Thymus (tissue), 11 donors: ENCODE results near the gene UGP2. TPM values are rescaled to one million over a fixed set of nuclear protein-coding genes. Genes with fewer than 3 reads are reported as not detected.
A peak's percentile ranks its signal among the peaks of the same experiment; 100 is the strongest.

ENCODE experiments used
- DNase-seq, 9 donors: peaks; one replicate each; pipeline ENCODE4 v3.0.0-alpha.2; 2013; ENCODE audit warnings: low spot score in 9 of 9, low read depth in 6 of 9, missing footprints in 1 of 9
- H3K27ac ChIP-seq, 2 donors: one replicate each; pipeline ENCODE4 v1.5.1; 2013; ENCODE audit warnings: control low read depth in 1 of 2, low read depth in 1 of 2, low read length in 1 of 2, mild to moderate bottlenecking in 1 of 2, moderate library complexity in 1 of 2
- H3K27me3 ChIP-seq, 2 donors: one replicate each; pipeline ENCODE4 v1.5.1; 2013; ENCODE audit warnings: low read length in 1 of 2; ENCODE audit not compliant: control insufficient read depth in 2 of 2, insufficient read depth in 1 of 2
- H3K36me3 ChIP-seq, 2 donors: one replicate each; pipeline ENCODE4 v1.5.1; 2013; ENCODE audit warnings: low read length in 1 of 2, mild to moderate bottlenecking in 1 of 2, moderate library complexity in 1 of 2; ENCODE audit not compliant: control insufficient read depth in 2 of 2, insufficient read depth in 2 of 2
- H3K4me1 ChIP-seq, 2 donors: one replicate each; pipeline ENCODE4 v1.5.1; 2013; ENCODE audit warnings: low read length in 2 of 2; ENCODE audit not compliant: control insufficient read depth in 2 of 2, insufficient read depth in 2 of 2
- H3K4me3 ChIP-seq, 2 donors: one replicate each; pipeline ENCODE4 v1.5.1; 2013; ENCODE audit warnings: low read length in 2 of 2, control low read depth in 1 of 2, mild to moderate bottlenecking in 1 of 2
- H3K9me3 ChIP-seq, 2 donors: one replicate each; pipeline ENCODE4 v1.5.1; 2013; ENCODE audit warnings: low read length in 1 of 2, mild to moderate bottlenecking in 1 of 2; ENCODE audit not compliant: control insufficient read depth in 2 of 2, insufficient read depth in 1 of 2
- WGBS: extraction: QIAGEN DNeasy Blood & Tissue Kit; methylation state at CpG from one replicate; pipeline ENCODE4 v1.1.7; 2013; 5-methylcytosine and 5-hydroxymethylcytosine counted together
- polyA plus RNA-seq: library from polyadenylated mRNA; stranded (reverse); fragments of 200-250 nt; gene quantifications from one replicate; pipeline ENCODE4 v1.2.3, GENCODE V29; 2013
- total RNA-seq: library from RNA; stranded (reverse); fragments of 120-200 nt; gene quantifications from one replicate; pipeline ENCODE4 v1.2.4, GENCODE V29; 2013
- donor health status: healthy.

The UGP2 gene
- total and polyA plus RNA-seq, 2 donors, result 199 to 221 TPM

DNA sequence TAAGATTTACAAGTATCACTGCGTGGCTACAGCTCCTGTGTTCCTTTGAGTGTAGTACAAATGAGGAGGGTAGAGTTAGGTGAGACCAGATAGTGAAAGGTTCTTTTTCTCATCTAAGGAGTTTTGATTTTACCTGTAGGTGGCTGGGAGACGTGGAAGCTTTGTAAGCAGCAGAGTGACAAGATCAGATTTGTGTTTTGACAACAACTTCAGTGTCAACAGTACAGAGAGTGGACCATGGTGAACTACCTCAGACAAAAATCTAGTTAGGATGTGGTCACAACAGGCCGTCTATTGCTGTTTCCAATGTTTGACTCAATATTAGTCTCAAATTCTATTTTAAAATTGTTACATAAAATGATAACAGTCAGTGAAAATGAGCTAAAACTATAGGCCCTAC, 20.3 kb upstream of the UGP2 start:
- no peaks in the 10 kb centered on the region for H3K27me3 ChIP-seq
- no peak overlapping the region for H3K4me3 ChIP-seq
- 95% methylated on average over 3 of the region's 3 CpGs for WGBS
- no peak overlapping the region for H3K27ac ChIP-seq
- H3K36me3 ChIP-seq, result no peaks in the 10 kb centered on the region
- no peaks in the 10 kb centered on the region for H3K9me3 ChIP-seq
- H3K4me1 ChIP-seq, result no peaks in the 10 kb centered on the region
- no peak for DNase-seq

DNA sequence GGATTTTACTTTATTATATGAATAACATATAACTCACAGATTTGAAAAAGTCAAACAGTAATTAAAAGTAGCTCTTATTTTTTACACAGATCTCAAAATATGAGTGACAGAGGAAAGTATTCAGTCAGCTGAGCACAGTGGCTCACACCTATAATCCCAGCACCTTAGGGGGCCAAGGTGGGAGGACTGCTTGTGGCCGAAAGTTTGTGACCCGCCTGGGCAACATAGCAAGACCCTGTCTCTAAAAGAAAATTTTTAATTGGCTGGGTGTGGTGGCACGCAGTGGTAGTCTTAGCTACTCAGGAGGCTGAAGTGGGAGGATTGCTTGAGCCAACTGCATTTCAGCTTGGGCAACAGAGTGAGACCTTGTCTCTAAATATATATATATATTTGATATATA, 19.2 kb upstream of the UGP2 start:
- DNase-seq, result no peak
- Histone ChIP-seq H3K4me1 (no peaks in the 10 kb centered on the region), H3K9me3 (no peaks in the 10 kb centered on the region), H3K4me3 (no peak overlapping the region), H3K36me3 (no peaks in the 10 kb centered on the region), H3K27ac (no peak overlapping the region), H3K27me3 (no peaks in the 10 kb centered on the region)
- WGBS, result 99% methylated on average over 3 of the region's 3 CpGs

DNA sequence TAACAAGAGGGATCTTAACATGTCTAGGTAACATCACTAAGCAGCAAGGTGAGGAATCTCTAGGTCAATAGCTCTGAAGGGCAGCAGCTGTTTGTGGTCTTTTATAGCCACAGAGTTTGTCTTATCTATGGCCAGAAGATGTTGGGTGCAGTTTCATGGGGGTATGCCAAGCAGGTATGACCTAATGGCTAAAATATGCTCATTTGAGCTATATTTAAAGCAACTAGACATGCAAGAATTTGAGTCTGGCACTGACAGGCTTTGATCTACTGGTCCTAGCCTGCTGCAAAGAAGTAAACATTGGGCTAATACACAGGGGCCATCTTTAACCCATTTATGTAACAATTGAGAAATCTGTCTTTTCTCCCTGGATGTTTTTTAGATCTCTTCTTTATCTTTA, 13.9 kb upstream of the UGP2 start:
- Histone ChIP-seq H3K27ac (no peak overlapping the region), H3K36me3 (no peaks in the 10 kb centered on the region), H3K4me3 (no peak overlapping the region), H3K4me1 (no peaks in the 10 kb centered on the region), H3K9me3 (no peaks in the 10 kb centered on the region), H3K27me3 (no peaks in the 10 kb centered on the region)
- DNase-seq, result no peak

DNA sequence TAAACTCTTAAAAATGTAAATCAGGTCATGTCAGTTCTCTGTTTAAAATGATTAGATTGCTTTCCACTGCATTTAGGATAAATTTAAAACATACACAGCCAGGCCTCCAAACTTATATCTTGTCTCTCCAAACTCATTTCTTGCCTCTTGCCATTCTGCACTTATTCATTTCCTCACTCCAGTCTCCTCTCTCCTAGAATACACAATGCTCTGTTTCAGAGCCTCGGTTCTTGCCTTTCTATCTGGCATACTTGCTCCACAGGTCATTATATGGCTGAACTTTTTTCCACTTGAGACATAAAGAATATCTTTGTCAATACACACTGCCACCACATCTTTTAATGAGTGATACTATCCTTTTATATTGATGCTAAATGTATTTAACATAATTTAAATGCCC, 10.5 kb upstream of the UGP2 start:
- Histone ChIP-seq H3K27ac (no peak overlapping the region), H3K4me1 (no peaks in the 10 kb centered on the region), H3K4me3 (no peak overlapping the region), H3K27me3 (no peaks in the 10 kb centered on the region), H3K9me3 (no peaks in the 10 kb centered on the region), H3K36me3 (no peaks in the 10 kb centered on the region)
- DNase-seq, result no peak
- 96% methylated on average over 1 of the region's 1 CpG for WGBS

DNA sequence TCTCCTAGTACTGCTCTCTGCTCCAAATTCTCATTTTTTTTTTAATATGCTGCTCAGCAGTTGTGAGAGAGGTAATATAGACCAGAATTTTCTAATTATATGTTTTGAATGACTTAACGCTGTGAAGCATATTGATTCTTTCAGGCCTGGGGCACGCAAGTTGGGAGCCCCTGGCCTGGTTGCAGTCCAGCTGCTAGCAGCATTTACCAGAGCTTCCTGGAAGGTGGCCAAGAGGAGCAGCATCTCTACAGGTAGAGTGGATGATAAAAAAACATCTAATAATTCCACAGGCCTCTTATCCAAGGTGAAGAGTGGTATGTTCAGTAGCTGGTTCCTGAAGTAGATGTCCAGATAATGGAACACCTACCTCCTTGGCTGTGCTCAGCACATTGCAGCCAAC, 7.3 kb upstream of the UGP2 start:
- Histone ChIP-seq H3K27ac (no peak overlapping the region), H3K36me3 (no peaks in the 10 kb centered on the region), H3K9me3 (no peaks in the 10 kb centered on the region), H3K4me1 (no peaks in the 10 kb centered on the region), H3K27me3 (no peaks in the 10 kb centered on the region), H3K4me3 (no peak overlapping the region)
- DNase-seq, result no peak
- 97% methylated on average over 2 of the region's 2 CpGs for WGBS

DNA sequence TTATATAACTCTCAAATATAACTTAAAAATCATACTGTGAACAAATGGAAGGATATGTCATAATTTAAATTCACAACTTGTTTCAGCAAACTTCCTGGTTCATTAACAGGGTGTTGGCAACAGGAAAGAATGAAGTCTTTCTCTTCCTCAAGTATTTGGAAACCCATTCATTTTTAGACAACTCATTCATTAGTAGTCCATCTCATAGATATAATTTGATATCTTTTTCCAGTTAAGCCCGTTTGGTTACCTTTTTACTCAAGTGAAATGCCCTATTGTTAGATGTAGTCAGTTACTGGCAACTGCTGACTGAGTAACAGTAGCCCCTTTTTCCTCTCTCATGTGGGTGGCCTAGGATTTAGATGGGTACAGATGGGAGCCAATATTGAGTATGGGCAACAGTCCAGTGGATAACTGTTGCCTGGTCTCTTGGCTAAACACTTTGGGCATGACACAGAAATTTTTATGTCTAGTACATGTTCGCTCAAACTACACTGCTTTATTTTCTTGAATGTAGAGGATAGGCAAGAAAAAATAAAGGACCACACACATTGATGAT, 4.6 kb upstream of the UGP2 start:
- 94% methylated on average over 2 of the region's 2 CpGs for WGBS
- Histone ChIP-seq H3K27me3 (no peaks in the 10 kb centered on the region), H3K27ac (no peak overlapping the region), H3K4me1 (peaks cover 0 to 4% of the 10 kb centered on the region in 2 donors), H3K36me3 (no peaks in the 10 kb centered on the region), H3K9me3 (no peaks in the 10 kb centered on the region), H3K4me3 (no peak overlapping the region)
- no peak for DNase-seq

DNA sequence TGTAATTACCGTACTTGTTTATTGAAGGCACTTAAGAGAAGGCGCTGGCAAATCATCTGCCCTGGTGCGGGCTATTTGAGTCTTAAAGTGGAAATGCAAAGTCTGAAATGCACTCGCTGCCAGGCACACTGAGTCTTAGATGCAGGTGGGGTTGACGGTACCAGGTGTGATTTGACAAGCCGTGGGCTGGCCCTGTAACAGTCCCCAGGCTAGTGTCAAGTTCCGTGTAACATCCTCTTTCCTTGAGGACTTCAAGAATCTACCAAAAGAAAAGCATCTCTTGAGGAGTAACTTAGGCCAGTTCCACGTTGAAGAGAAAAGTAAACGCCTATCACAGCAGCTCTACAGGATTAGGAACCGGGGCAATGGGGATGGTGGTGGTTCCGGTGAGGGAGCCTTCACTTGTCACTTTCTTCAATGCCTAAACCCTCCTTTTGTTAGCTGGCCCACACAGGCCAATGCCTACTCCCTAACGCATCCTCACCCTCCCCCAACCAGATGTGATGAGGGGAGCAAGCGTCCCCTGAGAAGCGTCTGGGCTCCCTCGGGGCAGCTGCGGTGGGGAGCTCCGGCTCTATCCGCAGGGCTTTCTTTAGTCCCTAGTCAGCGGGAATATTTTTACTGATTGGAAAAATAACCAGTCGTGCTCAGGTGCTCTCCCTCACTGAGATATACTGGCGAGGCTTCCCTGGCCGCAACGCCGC, 1.5 kb upstream of the UGP2 start:
- Histone ChIP-seq H3K27me3 (no peaks in the 10 kb centered on the region), H3K4me3 (peak overlapping the region; percentile 89 to 95), H3K9me3 (no peaks in the 10 kb centered on the region), H3K36me3 (no peaks in the 10 kb centered on the region), H3K27ac (peak overlapping the region; percentile 91 to 98), H3K4me1 (peaks cover 5 to 12% of the 10 kb centered on the region in 2 donors)
- WGBS, result 9% methylated on average over 24 of the region's 24 CpGs
- peak in 2 of 9 donors; percentile 46 to 50 for DNase-seq

DNA sequence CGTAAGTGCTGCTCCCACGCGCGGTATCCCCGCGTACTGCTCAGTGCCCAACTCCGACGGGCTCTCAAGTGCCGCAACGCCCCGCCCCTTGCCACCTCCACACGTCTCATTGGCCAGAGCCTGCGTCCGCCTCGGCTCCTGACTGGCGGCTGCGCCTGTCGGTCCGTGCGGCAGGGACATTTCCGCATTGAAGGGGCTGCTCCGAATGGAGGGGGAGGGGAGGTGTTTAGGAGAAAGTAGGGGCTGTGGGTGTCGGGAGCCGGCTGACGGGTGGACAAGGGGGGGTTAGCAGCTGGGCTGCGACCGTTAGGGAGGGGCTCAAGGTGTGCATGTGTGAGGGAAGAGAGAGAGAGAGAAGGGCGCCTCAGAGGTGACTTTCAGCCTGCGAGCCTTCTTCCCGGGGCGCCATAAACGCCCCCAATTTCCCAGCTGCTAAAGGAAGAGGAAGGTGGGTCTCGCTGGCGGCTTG, 877 bp upstream of the UGP2 start:
- Histone ChIP-seq H3K9me3 (no peaks in the 10 kb centered on the region), H3K27me3 (no peaks in the 10 kb centered on the region), H3K4me1 (peaks cover 5 to 15% of the 10 kb centered on the region in 2 donors), H3K36me3 (peaks cover 0 to 3% of the 10 kb centered on the region in 2 donors), H3K4me3 (peak overlapping the region; percentile 89 to 95), H3K27ac (peak overlapping the region; percentile 97 to 98)
- peak; percentile 90 to 99 (median 97) for DNase-seq
- under 1% methylated on average over 34 of the region's 34 CpGs for WGBS

DNA sequence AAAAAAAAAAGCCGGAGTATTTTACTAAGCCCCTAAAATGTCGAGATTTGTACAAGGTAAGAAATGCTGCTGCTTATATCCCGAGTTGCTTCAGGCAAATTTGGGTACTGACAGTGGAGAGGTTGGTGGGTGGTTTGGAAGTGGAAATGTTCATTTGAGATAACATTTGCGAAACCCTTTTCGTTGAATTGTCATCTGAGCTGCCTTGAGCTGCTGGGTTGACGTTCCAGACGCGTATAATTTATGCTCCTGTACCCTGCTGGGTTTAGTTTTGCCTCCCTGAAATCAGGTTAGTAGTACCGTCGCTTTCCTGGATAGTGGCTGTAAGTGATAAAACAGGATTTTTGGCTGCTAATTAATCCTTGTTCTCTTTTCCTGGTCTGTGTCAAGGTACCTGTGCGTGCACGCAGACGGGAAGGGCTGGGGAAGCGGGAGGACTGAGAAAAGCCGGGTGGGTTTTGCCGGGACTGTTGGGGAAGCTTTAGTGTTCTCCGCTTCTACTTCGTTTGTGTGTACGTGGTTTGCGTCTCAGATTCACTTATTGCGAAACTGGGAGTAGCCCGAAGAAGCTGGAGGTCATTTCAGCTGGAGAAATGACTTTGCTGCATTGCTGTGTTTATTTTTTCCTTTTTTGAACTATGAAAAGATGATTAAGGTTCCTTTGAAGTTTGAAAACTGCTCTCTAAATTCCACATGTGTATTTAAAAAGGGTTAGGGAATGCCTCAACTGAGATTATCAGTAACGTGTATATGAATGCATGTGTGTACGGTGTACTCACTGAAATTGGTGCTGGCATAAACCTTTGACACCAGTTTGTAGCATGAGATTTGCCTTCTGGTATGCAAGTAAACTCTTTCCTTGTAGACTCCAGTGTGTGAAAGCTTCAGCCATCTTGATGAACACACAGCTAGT, 709 bp downstream of the UGP2 start:
- H3K4me3 ChIP-seq, result peak overlapping the region; percentile 89 to 95
- peak in 5 of 9 donors; percentile 24 to 69 (median 48) for DNase-seq
- no peaks in the 10 kb centered on the region for H3K9me3 ChIP-seq
- peaks cover 0 to 5% of the 10 kb centered on the region in 2 donors for H3K36me3 ChIP-seq
- H3K4me1 ChIP-seq, result peaks cover 5 to 18% of the 10 kb centered on the region in 2 donors
- WGBS, result under 1% methylated on average over 24 of the region's 24 CpGs
- H3K27me3 ChIP-seq, result no peaks in the 10 kb centered on the region
- peak overlapping the region; percentile 97 to 98 for H3K27ac ChIP-seq
